Measurements from ENCODE around the gene TRPC1.

Gene TRPC1

GRCh38 chr3:142784228-142784627 lies 60.4 kb downstream of the TRPC1 start:
- no peaks in the 10 kb centered on the region for H3K27me3 ChIP-seq (ENCODE audit: low read length)
- H3K4me3 ChIP-seq (ENCODE audit: insufficient read depth, low read length, poor library complexity, severe bottlenecking): no peak overlapping the region
- H3F3A ChIP-seq (ENCODE audit: insufficient read depth): no peaks in the 10 kb centered on the region
- H3K9me2 ChIP-seq (replicated peaks; ENCODE audit: insufficient read depth, low read length): no peaks in the 10 kb centered on the region
- TF ChIP-seq EZH2phosphoT487 (conservative IDR thresholded peaks at IDR 0.05; ENCODE audit: low read length) (no peak), CTCF (IDR thresholded peaks at IDR 0.05; ENCODE audit: insufficient read depth, low read length, poor library complexity, severe bottlenecking) (no peak)
- no peaks in the 10 kb centered on the region for H3K79me2 ChIP-seq (ENCODE audit: insufficient read depth, low read length)
- no peaks in the 10 kb centered on the region for H4K20me1 ChIP-seq (ENCODE audit: low read depth, low read length)
- no peaks in the 10 kb centered on the region for H3K36me3 ChIP-seq (ENCODE audit: low read length)
- no peak overlapping the region for H3K9ac ChIP-seq (ENCODE audit: low read length)
- no peak overlapping the region for H3K27ac ChIP-seq (ENCODE audit: low read depth, low read length)
- H3K9me3 ChIP-seq (ENCODE audit: insufficient read depth, low read length): no peaks in the 10 kb centered on the region
- H2AFZ ChIP-seq (ENCODE audit: low read depth, low read length, severe bottlenecking): no peak overlapping the region
- H3K4me2 ChIP-seq (ENCODE audit: low read depth, low read length, poor library complexity, severe bottlenecking): no peak overlapping the region

GRCh38 chr3:142785996-142786395 lies 62.2 kb downstream of the TRPC1 start:
- H3K9me2 ChIP-seq (replicated peaks; ENCODE audit: insufficient read depth, low read length): no peaks in the 10 kb centered on the region
- no peaks in the 10 kb centered on the region for H3K27me3 ChIP-seq (ENCODE audit: low read length)
- no peaks in the 10 kb centered on the region for H3K36me3 ChIP-seq (ENCODE audit: low read length)
- no peaks in the 10 kb centered on the region for H3K9me3 ChIP-seq (ENCODE audit: insufficient read depth, low read length)
- no peak overlapping the region for H3K4me2 ChIP-seq (ENCODE audit: low read depth, low read length, poor library complexity, severe bottlenecking)
- no peak overlapping the region for H2AFZ ChIP-seq (ENCODE audit: low read depth, low read length, severe bottlenecking)
- no peaks in the 10 kb centered on the region for H4K20me1 ChIP-seq (ENCODE audit: low read depth, low read length)
- TF ChIP-seq CTCF (IDR thresholded peaks at IDR 0.05; ENCODE audit: insufficient read depth, low read length, poor library complexity, severe bottlenecking): no peak
- no peak for TF ChIP-seq EZH2phosphoT487 (conservative IDR thresholded peaks at IDR 0.05; ENCODE audit: low read length)
- H3K9ac ChIP-seq (ENCODE audit: low read length): no peak overlapping the region
- H3F3A ChIP-seq (ENCODE audit: insufficient read depth): no peaks in the 10 kb centered on the region
- H3K27ac ChIP-seq (ENCODE audit: low read depth, low read length): no peak overlapping the region
- H3K79me2 ChIP-seq (ENCODE audit: insufficient read depth, low read length): no peaks in the 10 kb centered on the region
- no peak overlapping the region for H3K4me3 ChIP-seq (ENCODE audit: insufficient read depth, low read length, poor library complexity, severe bottlenecking)

- H3K79me2 ChIP-seq (ENCODE audit: insufficient read depth, low read length): no peaks in the 10 kb centered on the region
- no peaks in the 10 kb centered on the region for H3K27me3 ChIP-seq (ENCODE audit: low read length)
- no peaks in the 10 kb centered on the region for H3K9me2 ChIP-seq (replicated peaks; ENCODE audit: insufficient read depth, low read length)
- no peak overlapping the region for H3K27ac ChIP-seq (ENCODE audit: low read depth, low read length)
- H3K4me3 ChIP-seq (ENCODE audit: insufficient read depth, low read length, poor library complexity, severe bottlenecking): no peak overlapping the region
- H4K20me1 ChIP-seq (ENCODE audit: low read depth, low read length): no peaks in the 10 kb centered on the region
- H3F3A ChIP-seq (ENCODE audit: insufficient read depth): no peaks in the 10 kb centered on the region
- no peak overlapping the region for H3K4me2 ChIP-seq (ENCODE audit: low read depth, low read length, poor library complexity, severe bottlenecking)
- no peak overlapping the region for H3K9ac ChIP-seq (ENCODE audit: low read length)
- no peak for TF ChIP-seq EZH2phosphoT487 (conservative IDR thresholded peaks at IDR 0.05; ENCODE audit: low read length)
- TF ChIP-seq CTCF (IDR thresholded peaks at IDR 0.05; ENCODE audit: insufficient read depth, low read length, poor library complexity, severe bottlenecking): no peak
- H3K36me3 ChIP-seq (ENCODE audit: low read length): no peaks in the 10 kb centered on the region
- H3K9me3 ChIP-seq (ENCODE audit: insufficient read depth, low read length): no peaks in the 10 kb centered on the region
- H2AFZ ChIP-seq (ENCODE audit: low read depth, low read length, severe bottlenecking): no peak overlapping the region
These were observed 63.9 kb downstream of the TRPC1 start for GRCh38 chr3:142787719-142788118.
